Measurements from ENCODE around the gene TBC1D14. TPM values are rescaled to one million over a fixed set of nuclear protein-coding genes. Genes with fewer than 3 reads are reported as not detected.
A peak's percentile ranks its signal among the peaks of the same experiment; 100 is the strongest.

Gene TBC1D14
- total and polyA plus RNA-seq, 10 of the 15 experiments (the other 5 are each of a cell fraction or from before 2014, with no cell fraction given): 0.87 to 39.3 (median 30.1) TPM

GRCh38 chr4:7063362-7063761 is 153.7 kb downstream of the TBC1D14 start:
- RAD21 ChIA-PET (ENCODE audit: unreplicated experiment): no interaction called here
- DNase-seq (ENCODE audit: low read depth, low spot score) (no peak), ATAC-seq (no peak), FAIRE-seq (no peak)
- Histone ChIP-seq H3K4me3 (no peak overlapping the region), H3K36me3 (ENCODE audit: control insufficient read depth in 2 of 2, insufficient read depth in 2 of 2, low read length in 1 of 2) (peaks cover 13 to 32% of the 10 kb centered on the region in 2 experiments), H4K20me1 (ENCODE audit: control insufficient read depth, insufficient read depth) (peaks cover 7% of the 10 kb centered on the region; the same call in 1 of the 2 replicates), H3K9ac (ENCODE audit: control insufficient read depth, insufficient read depth, low read length) (no peak overlapping the region), H3K79me2 (ENCODE audit: control insufficient read depth, insufficient read depth, low read length) (peaks cover 38% of the 10 kb centered on the region), H3K27ac (ENCODE audit: control insufficient read depth, insufficient read depth) (no peak overlapping the region), H3K9me3 (replicated peaks; ENCODE audit: control insufficient read depth, insufficient read depth, low read length) (no peaks in the 10 kb centered on the region), H3K27me3 (replicated peaks in 1 of 2; ENCODE audit: control insufficient read depth in 2 of 2, insufficient read depth in 2 of 2, low read length in 1 of 2) (no peaks in the 10 kb centered on the region), H2AFZ (ENCODE audit: control insufficient read depth, low read depth, low read length) (no peak overlapping the region), H3K4me1 (ENCODE audit: control insufficient read depth, insufficient read depth, low read length) (peaks cover 13% of the 10 kb centered on the region), H3K4me2 (ENCODE audit: control insufficient read depth, insufficient read depth) (no peak overlapping the region)
- CTCF ChIA-PET: interaction anchor here (11.2 kb wide), 1 partner anchor 19 kb away, joined by 210 read pairs; the partner anchor contains the start of gene TADA2B
- TF ChIP-seq SMAD5 (IDR thresholded peaks at IDR 0.05; ENCODE audit: low read depth): no peak
- no peak for TF ChIP-seq ZBTB40 (IDR thresholded peaks at IDR 0.05; ENCODE audit: borderline replicate concordance)
- TF ChIP-seq TBL1XR1 (IDR thresholded peaks at IDR 0.05; ENCODE audit: low read depth, low read length): no peak
- no peak for TF ChIP-seq ESRRA (IDR thresholded peaks at IDR 0.05; ENCODE audit: low read length)
- no peak for TF ChIP-seq ETV6 (conservative IDR thresholded peaks at IDR 0.05 in 1 of 2, IDR thresholded peaks at IDR 0.05 in 1 of 2; ENCODE audit: borderline replicate concordance in 1 of 2, low read depth in 1 of 2)
- no peak for TF ChIP-seq SMARCA5 (IDR thresholded peaks at IDR 0.05)
- TF ChIP-seq SREBF2 (IDR thresholded peaks at IDR 0.05; ENCODE audit: low read length): no peak
- TSS peak; percentile 2 for BruUV-seq (replicated peaks)
- SMC1A ChIA-PET (ENCODE audit: uncharacterized antibody, unreplicated experiment): interaction anchor here (0.8 kb wide), 1 partner anchor 344 kb away, joined by 3 read pairs; no protein-coding TSS in a partner anchor
- in situ Hi-C loops (cut with MboI) (no loop called here), intact Hi-C loops (cut with micrococcal nuclease; ENCODE audit: unreplicated experiment) (no loop called here)
- POLR2A ChIA-PET: interaction anchor here (1.4 kb wide), 1 partner anchor 18 kb away, joined by 6 read pairs; no protein-coding TSS in a partner anchor
- WGBS (ENCODE audit: insufficient coverage, insufficient replicate concordance, low lambda C conversion rate, missing lambda C conversion rate): 85% methylated on average over 4 of the region's 4 CpGs
